K562 (cell line): Measurements from ENCODE around the gene PHF5A. TPM values are rescaled to one million over a fixed set of nuclear protein-coding genes. Genes with fewer than 3 reads are reported as not detected.

Experiments
- ARID2 ChIP-seq: fragments of 450-650 bp; IDR thresholded peaks from 2 replicates; pipeline ENCODE4 v1.6.1; 2017; ENCODE audit warnings: antibody characterized with exemption, mild to moderate bottlenecking
- CCNT2 ChIP-seq: IDR thresholded peaks from 2 replicates; pipeline ENCODE4 v1.6.1; 2011; ENCODE audit warnings: borderline replicate concordance, low read depth, mild to moderate bottlenecking, moderate library complexity, mixed read lengths, low read length; ENCODE audit not compliant: insufficient read length; ENCODE audit errors: extremely low read depth
- CHCHD3 ChIP-seq: fragments of 250-450 bp; sonication (Bioruptor Pico); IDR thresholded peaks from 2 replicates; pipeline ENCODE4 v2.1.2; 2022; ENCODE audit warnings: mild to moderate bottlenecking
- CHD4 ChIP-seq: fragments of 200-600 bp; sonication (generic); IDR thresholded peaks from 3 replicates; pipeline ENCODE4 v1.6.1; 2012; ENCODE audit warnings: low read depth, mild to moderate bottlenecking, mixed read lengths, low read length, inconsistent platforms; ENCODE audit not compliant: insufficient read depth, insufficient replicate concordance, poor library complexity, severe bottlenecking
- E4F1 ChIP-seq: fragments of 250-450 bp; sonication (Bioruptor Pico); IDR thresholded peaks from 2 replicates; pipeline ENCODE4 v1.5.0; 2021; ENCODE audit warnings: mild to moderate bottlenecking, borderline replicate concordance
- EP400 ChIP-seq: fragments of 450-650 bp; IDR thresholded peaks from 2 replicates; pipeline ENCODE4 v1.6.1; 2017; ENCODE audit warnings: antibody characterized with exemption, mild to moderate bottlenecking, moderate library complexity
- ETV5 ChIP-seq: sonication (generic); formaldehyde crosslinking; IDR thresholded peaks from 2 replicates; pipeline ENCODE4 v1.4.0; 2020; ENCODE audit warnings: low read depth, mild to moderate bottlenecking, missing genetic modification reagents
- HDAC6 ChIP-seq: IDR thresholded peaks from 2 replicates; pipeline ENCODE4 v1.6.1; 2012; ENCODE audit warnings: low read depth, mild to moderate bottlenecking, control low read depth, inconsistent platforms, low read length, moderate library complexity
- KAT7 ChIP-seq: sonication (generic); formaldehyde crosslinking; IDR thresholded peaks from 2 replicates; pipeline ENCODE4 v1.8.0; 2022; ENCODE audit warnings: missing genetic modification reagents, mild to moderate bottlenecking, borderline replicate concordance
- KLF6 ChIP-seq: fragments of 250-450 bp; sonication (Bioruptor Pico); IDR thresholded peaks from 2 replicates; pipeline ENCODE4 v1.4.0; 2020; ENCODE audit warnings: mild to moderate bottlenecking, moderate library complexity, borderline replicate concordance
- MXI1 ChIP-seq: IDR thresholded peaks from 2 replicates; pipeline ENCODE4 v1.6.1; 2011; ENCODE audit warnings: low read depth, mild to moderate bottlenecking, improper control_type of control experiment, low read length
- NFE2 ChIP-seq: IDR thresholded peaks from 2 replicates; pipeline ENCODE4 v1.6.1; 2014; ENCODE audit warnings: antibody characterized with exemption, low read depth
- NFE2L1 ChIP-seq: fragments of 450-650 bp; IDR thresholded peaks from 2 replicates; pipeline ENCODE4 v1.6.1; 2016; ENCODE audit warnings: missing genetic modification characterization, low read depth, mild to moderate bottlenecking, missing compliant biosample characterization, moderate library complexity, borderline replicate concordance
- RBM15 ChIP-seq: fragments of 200-400 bp; formaldehyde crosslinking; IDR thresholded peaks from 2 replicates; pipeline ENCODE4 v1.6.1; 2018; ENCODE audit warnings: mild to moderate bottlenecking, low read length, moderate library complexity; ENCODE audit not compliant: insufficient read depth
- STAG1 ChIP-seq: sonication (generic); formaldehyde crosslinking; IDR thresholded peaks from 2 replicates; pipeline ENCODE4 v1.5.0; 2020; ENCODE audit warnings: missing genetic modification reagents, borderline replicate concordance
- TCF15 ChIP-seq: fragments of 250-450 bp; sonication (Bioruptor Pico); IDR thresholded peaks from 2 replicates; pipeline ENCODE4 v1.8.0; 2022; ENCODE audit warnings: moderate library complexity, mild to moderate bottlenecking, inconsistent platforms
- TFAP4 ChIP-seq: sonication (generic); formaldehyde crosslinking; IDR thresholded peaks from 2 replicates; pipeline ENCODE4 v1.8.0; 2022; ENCODE audit warnings: missing genetic modification reagents, mild to moderate bottlenecking, moderate library complexity, borderline replicate concordance
- U2AF1 ChIP-seq: fragments of 200-400 bp; formaldehyde crosslinking; optimal IDR thresholded peaks from 2 replicates; pipeline ENCODE3; 2017; ENCODE audit warnings: mild to moderate bottlenecking, low read depth, low read length, moderate library complexity
- ZNF518B ChIP-seq: fragments of 250-450 bp; sonication (Bioruptor Pico); IDR thresholded peaks from 2 replicates; pipeline ENCODE4 v1.5.0; 2021; ENCODE audit warnings: mild to moderate bottlenecking, moderate library complexity
- ZSCAN32 ChIP-seq: fragments of 450-650 bp; formaldehyde crosslinking; IDR thresholded peaks from 2 replicates; pipeline ENCODE4 v1.4.0; 2020; ENCODE audit warnings: mild to moderate bottlenecking, moderate library complexity
- polyA plus RNA-seq, 8 experiments: library from polyadenylated mRNA; depleted of rRNA in 4 of 8; stranded (reverse) in 5 of 8; unstranded in 3 of 8; fragments of >200 nt; fragmentation: Nextera tagmentation in 2 of 8; fragmentation: Illumina TruSeq in 1 of 8; extraction: Ambion mirVana in 2 of 8; extraction: Trizol in 1 of 8; gene quantifications; 2 replicates each; pipeline versions ENCODE4 v1.2.1 to v1.2.3, GENCODE V29; 2011 to 2014; ENCODE audit warnings: inconsistent platforms in 1 of 8, missing spikeins in 1 of 8
- total RNA-seq, 7 experiments: library from RNA; depleted of rRNA in 6 of 7; stranded (reverse); fragments of >200 nt in 6 of 7; fragmentation: Illumina TruSeq in 2 of 7; extraction: Trizol in 2 of 7; gene quantifications; 2 replicates each; pipeline versions ENCODE4 v1.2.1 to v1.2.3, GENCODE V29; 2011 to 2021; ENCODE audit warnings: low replicate concordance in 1 of 7

PHF5A gene
- total and polyA plus RNA-seq, 9 of the 15 experiments (the other 6 are each of a cell fraction or from before 2014, with no cell fraction given): 14.2 to 144 (median 101) TPM

- TF ChIP-seq ARID2 (no peak), U2AF1 (no peak), KLF6 (CRISPR knock-in tag) (no peak), STAG1 (CRISPR knock-in tag) (no peak), MXI1 (no peak), ZNF518B (CRISPR knock-in tag) (no peak), ETV5 (no peak), TCF15 (CRISPR knock-in tag) (no peak), KAT7 (no peak), RBM15 (no peak), CCNT2 (peak; percentile 38), CHCHD3 (CRISPR knock-in tag) (no peak), NFE2 (peak; percentile 98), TFAP4 (peak; percentile 41; the same call in 1 of the 2 replicates), EP400 (peak; percentile 40; the same call in 1 of the 2 replicates), ZSCAN32 (CRISPR knock-in tag) (no peak), CHD4 (no peak), HDAC6 (no peak), NFE2L1 (tag) (no peak), E4F1 (CRISPR knock-in tag) (no peak)
Measured at GRCh38 chr22:41512421-41513194, 44.1 kb upstream of the PHF5A start (continued).
